Left renal cortex interstitium (tissue), 4 donors: ENCODE measurements around the gene NFIC. TPM values are rescaled to one million over a fixed set of nuclear protein-coding genes. Genes with fewer than 3 reads are reported as not detected.

Source experiments
- DNase-seq, 4 donors: peaks; one replicate each; pipeline ENCODE4 v3.0.0-alpha.2; 2013; ENCODE audit warnings: low read depth in 4 of 4, low spot score in 2 of 4, missing footprints in 1 of 4
- polyA plus RNA-seq, 4 donors: library from polyadenylated mRNA; unstranded; fragments of 120-200 nt; gene quantifications; one replicate each; pipeline ENCODE4 v1.2.1, GENCODE V29; 2013; ENCODE audit not compliant: insufficient read length in 4 of 4

Gene NFIC
- polyA plus RNA-seq, 4 donors: 18.7 to 37.9 (median 26.0) TPM

GRCh38 chr19:3479834-3480215 is 113.4 kb downstream of the NFIC start:
- DNase-seq: no peak

- no peak for DNase-seq
Measured at GRCh38 chr19:3480383-3481091, 114.2 kb downstream of the NFIC start, which contains the start of gene SMIM24. TSS of gene SMIM24 (minus strand) at chr19:3480525. CDS start at chr19:3480463, 62 bp downstream.

- no peak for DNase-seq
Measured at GRCh38 chr19:3481241-3482090, 115.1 kb downstream of the NFIC start.

- DNase-seq: no peak
Measured at GRCh38 chr19:3482507-3483225, 116.3 kb downstream of the NFIC start.

- no peak for DNase-seq
Measured at GRCh38 chr19:3483226-3483628, 116.8 kb downstream of the NFIC start, which contains the start of gene SMIM44. TSS of gene SMIM44 (minus strand) at chr19:3483441. CDS start at chr19:3483403, 38 bp downstream.

GRCh38 chr19:3491396-3492119 is 125.2 kb downstream of the NFIC start:
- DNase-seq: no peak

- DNase-seq: no peak
Measured at GRCh38 chr19:3492131-3492839, 125.9 kb downstream of the NFIC start.

GRCh38 chr19:3492919-3493318 is 126.5 kb downstream of the NFIC start:
- no peak for DNase-seq

GRCh38 chr19:3493651-3494050 is 127.3 kb downstream of the NFIC start:
- DNase-seq: no peak

- no peak for DNase-seq
Measured at GRCh38 chr19:3494051-3494450, 127.7 kb downstream of the NFIC start.

- DNase-seq: no peak
Measured at GRCh38 chr19:3494559-3494958, 128.2 kb downstream of the NFIC start.

- DNase-seq: no peak
Measured at GRCh38 chr19:3496392-3497273, 130.2 kb downstream of the NFIC start.

- DNase-seq: no peak
Measured at GRCh38 chr19:3497757-3498520, 131.6 kb downstream of the NFIC start.

- DNase-seq: no peak
Measured at GRCh38 chr19:3499738-3500428, 133.5 kb downstream of the NFIC start.

GRCh38 chr19:3500429-3501101 is 134.2 kb downstream of the NFIC start, which contains the start of gene DOHH:
TSS of gene DOHH (minus strand) at chr19:3500674. CDS start at chr19:3496814, 3,860 bp downstream.
- DNase-seq: peak; percentile 94 to 96 (median 96)

- no peak for DNase-seq
Measured at GRCh38 chr19:3501780-3502179, 135.4 kb downstream of the NFIC start.
